Neural cell (in vitro differentiated cells): ENCODE data around the gene CHCT1. TPM values are rescaled to one million over a fixed set of nuclear protein-coding genes. Genes with fewer than 3 reads are reported as not detected.
A peak's percentile ranks its signal among the peaks of the same experiment; 100 is the strongest.

Experiments
- H2AFZ ChIP-seq: fragments of 200-600, 300-800 bp; sonication (generic), shearing (Covaris generic); 2 replicates; pipeline ENCODE4 v1.6.0; 2014; ENCODE audit warnings: low read depth, mild to moderate bottlenecking, antibody characterized with exemption, low read length, moderate library complexity
- H3F3A ChIP-seq: fragments of 200-600 bp; shearing (Covaris generic); 2 replicates; pipeline ENCODE4 v1.6.1; 2016; ENCODE audit warnings: mild to moderate bottlenecking, moderate library complexity, mixed read lengths, antibody characterized with exemption, low read length; ENCODE audit not compliant: insufficient read depth, poor library complexity, severe bottlenecking
- H3K27ac ChIP-seq: fragments of 200-600, 300-800 bp; sonication (generic), shearing (Covaris generic); 2 replicates; pipeline ENCODE4 v1.5.1; 2014; ENCODE audit warnings: mild to moderate bottlenecking, low read length, moderate library complexity
- H3K27me3 ChIP-seq: fragments of 300-800, 200-600 bp; sonication (generic), shearing (Covaris generic); 2 replicates; pipeline ENCODE4 v1.6.0; 2014; ENCODE audit warnings: mild to moderate bottlenecking, low read depth, low read length, moderate library complexity; ENCODE audit not compliant: insufficient read depth
- H3K36me3 ChIP-seq: fragments of 300-800, 200-600 bp; sonication (generic), shearing (Covaris generic); 2 replicates; pipeline ENCODE4 v1.5.1; 2014; ENCODE audit warnings: mild to moderate bottlenecking, antibody characterized with exemption, low read length, moderate library complexity; ENCODE audit not compliant: insufficient read depth
- H3K4me2 ChIP-seq: fragments of 300-800, 200-600 bp; sonication (generic), shearing (Covaris generic); 2 replicates; pipeline ENCODE4 v1.6.0; 2014; ENCODE audit warnings: mild to moderate bottlenecking, low read length
- H3K4me3 ChIP-seq: fragments of 300-800, 200-600 bp; sonication (generic), shearing (Covaris generic); 2 replicates; pipeline ENCODE4 v1.5.1; 2014; ENCODE audit warnings: mild to moderate bottlenecking, low read length, moderate library complexity
- H3K79me2 ChIP-seq: fragments of 200-600 bp; shearing (Covaris generic); replicated peaks from 2 replicates; pipeline ENCODE4 v1.6.0; 2014; ENCODE audit warnings: mild to moderate bottlenecking, low read length, moderate library complexity; ENCODE audit not compliant: insufficient read depth
- H3K9ac ChIP-seq: fragments of 300-800, 200-600 bp; sonication (generic), shearing (Covaris generic); 2 replicates; pipeline ENCODE4 v1.6.1; 2016; ENCODE audit warnings: mild to moderate bottlenecking, low read length, mixed read lengths
- H3K9me2 ChIP-seq: fragments of 200-600 bp; shearing (Covaris generic); 2 replicates; pipeline ENCODE4 v1.6.1; 2016; ENCODE audit warnings: mild to moderate bottlenecking, low read length, mixed read lengths; ENCODE audit not compliant: insufficient read depth
- H3K9me3 ChIP-seq: fragments of 200-600, 300-800 bp; sonication (generic), shearing (Covaris generic); 2 replicates; pipeline ENCODE4 v1.6.1; 2016; ENCODE audit warnings: mild to moderate bottlenecking, mixed run types, low read length, moderate library complexity, mixed read lengths
- H4K20me1 ChIP-seq: fragments of 200-600 bp; shearing (Covaris generic); 2 replicates; pipeline ENCODE4 v1.6.1; 2016; ENCODE audit warnings: mild to moderate bottlenecking, mixed run types; ENCODE audit not compliant: insufficient read depth
- EP300 ChIP-seq: fragments of 450-650 bp; conservative IDR thresholded peaks from 2 replicates; pipeline ENCODE4 v1.6.1; 2014; ENCODE audit warnings: antibody characterized with exemption, mild to moderate bottlenecking, moderate library complexity; ENCODE audit not compliant: poor library complexity, severe bottlenecking
- EZH2 ChIP-seq: fragments of 200-600, 300-800 bp; shearing (Covaris generic), sonication (generic); IDR thresholded peaks from 2 replicates; pipeline ENCODE4 v1.6.1; 2014; ENCODE audit warnings: antibody characterized with exemption, low read length, borderline replicate concordance, mild to moderate bottlenecking; ENCODE audit not compliant: insufficient read depth, poor library complexity, severe bottlenecking
- MXI1 ChIP-seq: fragments of 450-650 bp; conservative IDR thresholded peaks from 2 replicates; pipeline ENCODE4 v1.6.1; 2014; ENCODE audit warnings: antibody characterized with exemption, mild to moderate bottlenecking; ENCODE audit not compliant: poor library complexity, severe bottlenecking
- POLR2AphosphoS5 ChIP-seq: IDR thresholded peaks from 2 replicates; pipeline ENCODE4 v1.6.1; 2012
- RAD21 ChIP-seq: fragments of 450-650 bp; conservative IDR thresholded peaks from 2 replicates; pipeline ENCODE4 v1.6.1; 2014; ENCODE audit warnings: antibody characterized with exemption, mild to moderate bottlenecking, moderate library complexity
- REST ChIP-seq: IDR thresholded peaks from 2 replicates; pipeline ENCODE4 v1.6.1; 2012; ENCODE audit warnings: borderline replicate concordance
- SMC3 ChIP-seq: fragments of 450-650 bp; conservative IDR thresholded peaks from 2 replicates; pipeline ENCODE4 v1.6.1; 2014; ENCODE audit warnings: antibody characterized with exemption, mild to moderate bottlenecking, moderate library complexity; ENCODE audit not compliant: poor library complexity
- TAF1 ChIP-seq: IDR thresholded peaks from 2 replicates; pipeline ENCODE4 v1.6.1; 2012; ENCODE audit warnings: low read depth
- polyA plus RNA-seq: library from polyadenylated mRNA; depleted of rRNA; stranded (reverse); fragments of >200 nt; gene quantifications from 2 replicates; pipeline ENCODE4 v1.2.3, GENCODE V29; 2014

CHCT1 gene
- polyA plus RNA-seq, 1 donor from 2014 or later, result not detected

GRCh38 chr17:60390925-60391470 is 31.3 kb upstream of the CHCT1 start:
- H3K27me3 ChIP-seq, result no peaks in the 10 kb centered on the region
- H2AFZ ChIP-seq, result peak overlapping the region; percentile 77
- peak overlapping the region; percentile 87 for H3K4me3 ChIP-seq
- peak overlapping the region; percentile 91 for H3K27ac ChIP-seq
- H3K36me3 ChIP-seq, result no peaks in the 10 kb centered on the region
- H3K79me2 ChIP-seq, result peaks cover 50% of the 10 kb centered on the region
- H3K9me3 ChIP-seq, result no peaks in the 10 kb centered on the region
- H3K9me2 ChIP-seq, result no peaks in the 10 kb centered on the region
- peak overlapping the region; percentile 94 for H3K4me2 ChIP-seq
- peaks cover 6% of the 10 kb centered on the region for H3F3A ChIP-seq
- H4K20me1 ChIP-seq, result no peaks in the 10 kb centered on the region
- TF ChIP-seq TAF1, result no peak
- no peak for TF ChIP-seq SMC3
- no peak for TF ChIP-seq RAD21
- TF ChIP-seq MXI1, result no peak
- peak; percentile 22 for TF ChIP-seq POLR2AphosphoS5
- TF ChIP-seq REST, result peak; percentile 39
- TF ChIP-seq EP300, result no peak
- peak overlapping the region; percentile 98 for H3K9ac ChIP-seq

GRCh38 chr17:60391471-60392041 is 30.7 kb upstream of the CHCT1 start:
- TF ChIP-seq RAD21, result no peak
- no peak for TF ChIP-seq REST
- TF ChIP-seq POLR2AphosphoS5, result peak; percentile 68
- TF ChIP-seq EZH2, result no peak
- TF ChIP-seq TAF1, result no peak
- Histone ChIP-seq H3K9me3 (no peaks in the 10 kb centered on the region), H3K4me3 (peak overlapping the region; percentile 87), H3K36me3 (no peaks in the 10 kb centered on the region), H3K4me2 (peak overlapping the region; percentile 94), H3K9me2 (no peaks in the 10 kb centered on the region), H2AFZ (peak overlapping the region; percentile 77), H3K27ac (peak overlapping the region; percentile 91), H3K79me2 (peaks cover 46% of the 10 kb centered on the region), H3K9ac (peak overlapping the region; percentile 98), H3F3A (peaks cover 6% of the 10 kb centered on the region), H3K27me3 (no peaks in the 10 kb centered on the region), H4K20me1 (no peaks in the 10 kb centered on the region)
